Liver (tissue), 9 donors: ENCODE data around the gene SIGLEC9. TPM values are rescaled to one million over a fixed set of nuclear protein-coding genes. Genes with fewer than 3 reads are reported as not detected.

Experiments
- DNase-seq: peaks from one replicate; pipeline ENCODE4 v3.0.0-alpha.2; 2017; ENCODE audit warnings: low spot score
- H3K27ac ChIP-seq, 2 donors: one replicate each; pipeline ENCODE4 v1.7.0; 2013; ENCODE audit warnings: inconsistent platforms in 2 of 2, low read length in 2 of 2, control low read depth in 1 of 2, low read depth in 1 of 2, mild to moderate bottlenecking in 1 of 2
- H3K27me3 ChIP-seq, 4 donors: one replicate each; pipeline versions ENCODE4 v1.6.1 to v1.7.0; 2013; ENCODE audit warnings: low read length in 3 of 4, inconsistent platforms in 1 of 4, mild to moderate bottlenecking in 1 of 4, moderate library complexity in 1 of 4; ENCODE audit not compliant: control insufficient read depth in 4 of 4, insufficient read depth in 4 of 4
- H3K36me3 ChIP-seq, 4 donors: one replicate each; pipeline versions ENCODE4 v1.6.1 to v1.7.0; 2013; ENCODE audit warnings: low read length in 3 of 4, mild to moderate bottlenecking in 3 of 4, low read depth in 1 of 4, moderate library complexity in 1 of 4; ENCODE audit not compliant: control insufficient read depth in 4 of 4, insufficient read depth in 3 of 4
- H3K4me1 ChIP-seq, 4 donors: one replicate each; pipeline versions ENCODE4 v1.6.1 to v1.7.0; 2013; ENCODE audit warnings: low read length in 3 of 4, mild to moderate bottlenecking in 3 of 4, moderate library complexity in 1 of 4; ENCODE audit not compliant: control insufficient read depth in 4 of 4, insufficient read depth in 4 of 4
- H3K4me3 ChIP-seq, 3 donors: one replicate each; pipeline versions ENCODE4 v1.6.1 to v1.7.0; 2013; ENCODE audit warnings: low read length in 3 of 3, control low read depth in 1 of 3, low read depth in 1 of 3, mild to moderate bottlenecking in 1 of 3
- H3K9ac ChIP-seq, 2 donors: one replicate each; pipeline ENCODE4 v1.7.0; 2013; ENCODE audit warnings: low read length in 2 of 2, mild to moderate bottlenecking in 2 of 2, moderate library complexity in 2 of 2, control low read depth in 1 of 2, low read depth in 1 of 2
- H3K9me3 ChIP-seq, 4 donors: one replicate each; pipeline versions ENCODE4 v1.6.1 to v1.7.0; 2013; ENCODE audit warnings: low read length in 3 of 4; ENCODE audit not compliant: control insufficient read depth in 4 of 4
- CTCF ChIP-seq: fragments of 150-350 bp; IDR thresholded peaks from 2 replicates; pipeline ENCODE4 v1.5.1; 2017; ENCODE audit warnings: improper control_type of control experiment, low read depth, low read length; ENCODE audit not compliant: missing input control
- EGR1 ChIP-seq, 2 donors: IDR thresholded peaks; 2 replicates each; pipeline ENCODE4 v1.6.1; 2016 to 2018; ENCODE audit warnings: antibody characterized with exemption in 2 of 2, low read depth in 2 of 2
- FOXA1 ChIP-seq: IDR thresholded peaks from 2 replicates; pipeline ENCODE4 v1.6.1; 2016; ENCODE audit warnings: antibody characterized with exemption
- FOXA2 ChIP-seq: IDR thresholded peaks from 2 replicates; pipeline ENCODE4 v1.6.1; 2016; ENCODE audit warnings: antibody characterized with exemption
- GABPA ChIP-seq, 2 donors: IDR thresholded peaks in 1 of 2; conservative IDR thresholded peaks in 1 of 2; 2 replicates each; pipeline ENCODE4 v1.6.1; 2016; ENCODE audit warnings: antibody characterized with exemption in 2 of 2, mild to moderate bottlenecking in 1 of 2, moderate library complexity in 1 of 2
- HNF4A ChIP-seq, 2 donors: conservative IDR thresholded peaks; 2 replicates each; pipeline ENCODE4 v1.6.1; 2016; ENCODE audit warnings: antibody characterized with exemption in 2 of 2, mild to moderate bottlenecking in 2 of 2
- HNF4G ChIP-seq: IDR thresholded peaks from 2 replicates; pipeline ENCODE4 v1.6.1; 2016; ENCODE audit warnings: antibody characterized with exemption
- JUND ChIP-seq, 2 donors: IDR thresholded peaks; 2 replicates each; pipeline ENCODE4 v1.6.1; 2016; ENCODE audit warnings: antibody characterized with exemption in 2 of 2
- MAX ChIP-seq: IDR thresholded peaks from 2 replicates; pipeline ENCODE4 v1.6.1; 2016; ENCODE audit warnings: antibody characterized with exemption
- NR2F2 ChIP-seq: IDR thresholded peaks from 2 replicates; pipeline ENCODE4 v1.6.1; 2016; ENCODE audit warnings: antibody characterized with exemption
- RAD21 ChIP-seq, 2 donors: IDR thresholded peaks; 2 replicates each; pipeline ENCODE4 v1.6.1; 2016; ENCODE audit warnings: antibody characterized with exemption in 2 of 2, mild to moderate bottlenecking in 2 of 2
- RXRA ChIP-seq, 2 donors: IDR thresholded peaks; 2 replicates each; pipeline ENCODE4 v1.6.1; 2017 to 2018; ENCODE audit warnings: antibody characterized with exemption in 2 of 2, mild to moderate bottlenecking in 1 of 2
- SP1 ChIP-seq: IDR thresholded peaks from 2 replicates; pipeline ENCODE4 v1.6.1; 2018; ENCODE audit warnings: antibody characterized with exemption, mild to moderate bottlenecking
- TAF1 ChIP-seq: conservative IDR thresholded peaks from 2 replicates; pipeline ENCODE4 v1.6.1; 2016; ENCODE audit warnings: antibody characterized with exemption, mild to moderate bottlenecking
- YY1 ChIP-seq: IDR thresholded peaks from 2 replicates; pipeline ENCODE4 v1.6.1; 2016; ENCODE audit warnings: antibody characterized with exemption, mild to moderate bottlenecking
- ZBTB33 ChIP-seq: IDR thresholded peaks from 2 replicates; pipeline ENCODE4 v1.6.1; 2016; ENCODE audit warnings: antibody characterized with exemption
- WGBS: extraction: QIAGEN DNeasy Blood & Tissue Kit; methylation state at CpG from one replicate; pipeline ENCODE4 v1.1.7; 2013; 5-methylcytosine and 5-hydroxymethylcytosine counted together
- polyA plus RNA-seq, 2 donors: library from polyadenylated mRNA; stranded (reverse) in 1 of 2; unstranded in 1 of 2; fragments of 200-250 nt in 1 of 2; fragments of >200 nt in 1 of 2; fragmentation: Nextera tagmentation in 1 of 2; extraction: Ambion mirVana in 1 of 2; gene quantifications; one replicate each; pipeline versions ENCODE4 v1.2.1 to v1.2.3, GENCODE V29; 2013 to 2015
- total RNA-seq, 2 donors: library from RNA; depleted of rRNA; stranded (reverse); fragments of >200 nt; gene quantifications; one replicate each; pipeline ENCODE4 v1.2.3, GENCODE V29; 2014
- donor health status: healthy.
- donor health status: healthy.
- donor health status: healthy.
- donor health status: healthy.
- donor health status: healthy.

The SIGLEC9 gene
- total and polyA plus RNA-seq, 4 donors = 3.0 to 5.4 (median 4.4) TPM

- TF ChIP-seq ZBTB33 = no peak
- no peak for TF ChIP-seq TAF1
- no peak for TF ChIP-seq JUND (IDR thresholded peaks at IDR 0.05)
- TF ChIP-seq RAD21 (IDR thresholded peaks at IDR 0.05) = no peak
These were observed 21.3 kb downstream of the SIGLEC9 start (continued) for GRCh38 chr19:51145916-51146493.

- Histone ChIP-seq H3K27me3 (no peaks in the 10 kb centered on the region), H3K9me3 (no peaks in the 10 kb centered on the region), H3K4me1 (no peaks in the 10 kb centered on the region), H3K36me3 (no peaks in the 10 kb centered on the region), H3K27ac (no peak overlapping the region), H3K9ac (no peak overlapping the region), H3K4me3 (no peak overlapping the region)
- no peak for DNase-seq
- TF ChIP-seq ZBTB33 (no peak), MAX (no peak), NR2F2 (no peak), EGR1 (IDR thresholded peaks at IDR 0.05; ENCODE audit: low read depth in 2 of 2) (no peak), CTCF (no peak), SP1 (no peak), HNF4G (no peak), FOXA2 (no peak), JUND (IDR thresholded peaks at IDR 0.05) (no peak), RAD21 (IDR thresholded peaks at IDR 0.05) (no peak), TAF1 (no peak)
- WGBS = 85% methylated on average over 7 of the region's 7 CpGs
These were observed 22.0 kb downstream of the SIGLEC9 start for GRCh38 chr19:51146751-51147150.

- H3K4me1 ChIP-seq = no peaks in the 10 kb centered on the region
- H3K9me3 ChIP-seq = no peaks in the 10 kb centered on the region
- H3K4me3 ChIP-seq = no peak overlapping the region
- 49% methylated on average over 1 of the region's 1 CpG for WGBS
- TF ChIP-seq CTCF (no peak), FOXA1 (no peak), NR2F2 (no peak), RXRA (IDR thresholded peaks at IDR 0.05) (no peak), HNF4A (conservative IDR thresholded peaks at IDR 0.05) (no peak), YY1 (no peak), JUND (IDR thresholded peaks at IDR 0.05) (no peak), TAF1 (no peak), GABPA (IDR thresholded peaks at IDR 0.05 in 1 of 2, conservative IDR thresholded peaks at IDR 0.05 in 1 of 2) (no peak), RAD21 (IDR thresholded peaks at IDR 0.05) (no peak), ZBTB33 (no peak), SP1 (no peak)
- no peaks in the 10 kb centered on the region for H3K27me3 ChIP-seq
- no peak overlapping the region for H3K27ac ChIP-seq
- H3K36me3 ChIP-seq = no peaks in the 10 kb centered on the region
- no peak for DNase-seq
- no peak overlapping the region for H3K9ac ChIP-seq
These were observed 23.0 kb downstream of the SIGLEC9 start for GRCh38 chr19:51147663-51148062.
